T-helper 2 cell treated with Interferon-gamma antibody and Interleukin-4, amounts not matched to agents 100 ng/mL and 5 ng/mL, for 36 hours (primary cell): ENCODE measurements around the gene DAAM2. TPM values are rescaled to one million over a fixed set of nuclear protein-coding genes. Genes with fewer than 3 reads are reported as not detected.

Experiments
- intact Hi-C: fragments of 100-400 bp; cut with micrococcal nuclease; formaldehyde crosslinking; loops from one replicate; pipeline ENCODE4 v1.15.1; 2023
- total RNA-seq: library from RNA; stranded (reverse); gene quantifications from 2 replicates; pipeline ENCODE4 v1.2.3, GENCODE V29; 2022

Gene DAAM2
- total RNA-seq, result not detected in 2 replicates

GRCh38 chr6:39791850-39792539, at the start of gene DAAM2:
TSS of gene DAAM2 (plus strand) at chr6:39792376. CDS start at chr6:39856303, 63,927 bp downstream.
- intact Hi-C loops, result no loop called here

GRCh38 chr6:39746795-39747194, 45.4 kb upstream of the DAAM2 start:
- intact Hi-C loops, result no loop called here

GRCh38 chr6:39752835-39753724, 39.1 kb upstream of the DAAM2 start:
- intact Hi-C loops, result no loop called here

GRCh38 chr6:39753725-39754045, 38.5 kb upstream of the DAAM2 start:
- intact Hi-C loops, result no loop called here

GRCh38 chr6:39754514-39755115, 37.6 kb upstream of the DAAM2 start:
- intact Hi-C loops, result no loop called here

GRCh38 chr6:39755231-39755630, 36.9 kb upstream of the DAAM2 start:
- intact Hi-C loops, result no loop called here

- intact Hi-C loops, result no loop called here
Observed at GRCh38 chr6:39756582-39756981, 35.6 kb upstream of the DAAM2 start.

GRCh38 chr6:39758905-39759605, 33.1 kb upstream of the DAAM2 start:
- intact Hi-C loops, result no loop called here

GRCh38 chr6:39760226-39760952, 31.8 kb upstream of the DAAM2 start:
- intact Hi-C loops, result no loop called here

- intact Hi-C loops, result no loop called here
Observed at GRCh38 chr6:39765508-39766065, 26.6 kb upstream of the DAAM2 start.

- intact Hi-C loops, result no loop called here
Observed at GRCh38 chr6:39769012-39769411, 23.2 kb upstream of the DAAM2 start.

- intact Hi-C loops, result no loop called here
Observed at GRCh38 chr6:39770446-39770845, 21.7 kb upstream of the DAAM2 start.

- intact Hi-C loops, result no loop called here
Observed at GRCh38 chr6:39772559-39773273, 19.5 kb upstream of the DAAM2 start.

GRCh38 chr6:39773782-39774181, 18.4 kb upstream of the DAAM2 start:
- intact Hi-C loops, result no loop called here

- intact Hi-C loops, result no loop called here
Observed at GRCh38 chr6:39776581-39776980, 15.6 kb upstream of the DAAM2 start.

GRCh38 chr6:39777218-39777617, 15.0 kb upstream of the DAAM2 start:
- intact Hi-C loops, result no loop called here

- intact Hi-C loops, result no loop called here
Observed at GRCh38 chr6:39777661-39778060, 14.5 kb upstream of the DAAM2 start.

GRCh38 chr6:39778581-39779255, 13.5 kb upstream of the DAAM2 start:
- intact Hi-C loops, result no loop called here

GRCh38 chr6:39785281-39785680, 6.9 kb upstream of the DAAM2 start:
- intact Hi-C loops, result no loop called here
